22Rv1 (cell line): ENCODE measurements around the gene INSIG1.

Experiments used
- ZFX ChIP-seq: fragments of 450-650 bp; IDR thresholded peaks from 2 replicates; pipeline ENCODE4 v1.6.1; 2017; ENCODE audit warnings: antibody characterized with exemption, borderline replicate concordance
- TF ChIP-seq, protein P1 (sequence below): fragments of 450-650 bp; IDR thresholded peaks from 2 replicates; pipeline ENCODE4 v1.5.1; 2017; ENCODE audit warnings: mild to moderate bottlenecking

DNA sequence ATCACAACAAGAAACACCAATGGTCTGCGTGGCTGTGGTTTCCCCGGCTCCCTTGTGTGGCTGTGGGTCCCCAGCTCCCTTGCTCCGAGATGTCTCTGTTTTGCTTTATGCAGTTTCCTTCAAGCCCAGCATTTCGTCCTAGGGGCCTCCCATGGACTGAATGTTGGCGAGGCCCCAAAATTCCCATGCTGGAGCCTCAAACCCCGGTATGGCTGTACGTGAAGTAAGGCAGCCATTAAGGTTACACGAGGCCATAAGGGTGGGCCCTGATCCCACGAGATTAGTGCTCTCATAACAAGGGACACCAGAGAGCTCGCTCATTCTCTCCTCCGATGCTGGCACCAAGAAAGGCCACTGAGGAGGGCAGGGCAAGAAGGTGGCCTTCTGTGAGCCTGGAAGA is 44.6 kb downstream of the INSIG1 start:
- TF ChIP-seq, protein P1, sequence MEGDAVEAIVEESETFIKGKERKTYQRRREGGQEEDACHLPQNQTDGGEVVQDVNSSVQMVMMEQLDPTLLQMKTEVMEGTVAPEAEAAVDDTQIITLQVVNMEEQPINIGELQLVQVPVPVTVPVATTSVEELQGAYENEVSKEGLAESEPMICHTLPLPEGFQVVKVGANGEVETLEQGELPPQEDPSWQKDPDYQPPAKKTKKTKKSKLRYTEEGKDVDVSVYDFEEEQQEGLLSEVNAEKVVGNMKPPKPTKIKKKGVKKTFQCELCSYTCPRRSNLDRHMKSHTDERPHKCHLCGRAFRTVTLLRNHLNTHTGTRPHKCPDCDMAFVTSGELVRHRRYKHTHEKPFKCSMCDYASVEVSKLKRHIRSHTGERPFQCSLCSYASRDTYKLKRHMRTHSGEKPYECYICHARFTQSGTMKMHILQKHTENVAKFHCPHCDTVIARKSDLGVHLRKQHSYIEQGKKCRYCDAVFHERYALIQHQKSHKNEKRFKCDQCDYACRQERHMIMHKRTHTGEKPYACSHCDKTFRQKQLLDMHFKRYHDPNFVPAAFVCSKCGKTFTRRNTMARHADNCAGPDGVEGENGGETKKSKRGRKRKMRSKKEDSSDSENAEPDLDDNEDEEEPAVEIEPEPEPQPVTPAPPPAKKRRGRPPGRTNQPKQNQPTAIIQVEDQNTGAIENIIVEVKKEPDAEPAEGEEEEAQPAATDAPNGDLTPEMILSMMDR, result no peak
- no peak for TF ChIP-seq ZFX
